SK-N-MC (cell line): Measurements from ENCODE around the gene CTDSP2.
A peak's percentile ranks its signal among the peaks of the same experiment; 100 is the strongest.

Experiments used
- DNase-seq: peaks from one replicate; pipeline ENCODE4 v3.0.0-alpha.2; 2011; ENCODE audit warnings: low read depth, low spot score
- H3K27ac ChIP-seq: fragments of 200-600 bp; sonication (generic); 2 replicates; pipeline ENCODE4 v1.5.1; 2016; ENCODE audit warnings: mixed run types
- H3K36me3 ChIP-seq: fragments of 200-600 bp; sonication (generic); 2 replicates; pipeline ENCODE4 v1.6.1; 2017; ENCODE audit warnings: antibody characterized with exemption, low read length, mixed read lengths; ENCODE audit not compliant: insufficient read depth
- H3K4me3 ChIP-seq: fragments of 200-600 bp; sonication (generic); 2 replicates; pipeline ENCODE4 v1.5.1; 2016
- H3K9ac ChIP-seq: fragments of 200-600 bp; sonication (generic); 2 replicates; pipeline ENCODE4 v1.8.0; 2017; ENCODE audit warnings: mixed run types, mixed read lengths; ENCODE audit not compliant: insufficient read length
- H3K9me3 ChIP-seq: fragments of 200-600 bp; sonication (generic); 2 replicates; pipeline ENCODE4 v1.6.1; 2017; ENCODE audit warnings: low read depth, mild to moderate bottlenecking, antibody characterized with exemption, low read length, moderate library complexity, mixed read lengths
- EZH2 ChIP-seq: fragments of 200-600 bp; sonication (generic); IDR thresholded peaks from one replicate; pipeline ENCODE4 v1.6.1; 2017; ENCODE audit warnings: antibody characterized with exemption
- FOXP2 ChIP-seq: optimal IDR thresholded peaks from 2 replicates; pipeline ENCODE3; 2011; ENCODE audit warnings: mild to moderate bottlenecking, moderate library complexity; ENCODE audit not compliant: insufficient read depth; ENCODE audit errors: extremely low read length, control extremely low read depth
- POLR2AphosphoS5 ChIP-seq: IDR thresholded peaks from 2 replicates; pipeline ENCODE4 v1.6.1; 2012; ENCODE audit warnings: mild to moderate bottlenecking, low read depth, low read length, borderline replicate concordance

The CTDSP2 gene

GRCh38 chr12:57869927-57870318 is 23.4 kb upstream of the CTDSP2 start:
- Histone ChIP-seq H3K9me3 (no peaks in the 10 kb centered on the region), H3K36me3 (no peaks in the 10 kb centered on the region), H3K27ac (peak overlapping the region; percentile 88), H3K9ac (peak overlapping the region; percentile 15), H3K4me3 (no peak overlapping the region)
- TF ChIP-seq FOXP2 = no peak
- no peak for TF ChIP-seq EZH2
- no peak for TF ChIP-seq POLR2AphosphoS5
- DNase-seq = no peak

GRCh38 chr12:57869298-57869926 is 22.9 kb upstream of the CTDSP2 start:
- no peak for DNase-seq
- TF ChIP-seq FOXP2 = no peak
- no peak for TF ChIP-seq EZH2
- no peak for TF ChIP-seq POLR2AphosphoS5

DNA sequence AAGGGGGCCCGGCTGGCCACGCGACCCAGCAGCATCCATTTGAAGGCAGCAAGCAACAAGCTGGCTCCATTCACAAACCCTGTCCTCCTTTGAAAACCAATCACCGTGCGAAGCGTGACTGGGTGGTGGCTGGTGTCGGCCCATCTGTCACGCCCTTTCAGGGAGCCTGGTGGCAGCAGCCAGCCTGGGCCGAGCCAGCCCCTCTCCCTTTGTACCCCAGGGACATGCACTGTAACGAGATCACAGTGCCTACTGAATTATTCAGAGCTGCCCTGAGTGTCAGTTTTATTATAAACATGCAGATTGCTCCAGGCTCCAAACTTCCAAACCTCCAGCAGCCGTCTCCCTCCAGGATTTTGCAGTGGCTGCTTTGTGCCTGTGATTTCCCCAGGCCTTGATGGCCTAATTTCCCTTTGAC is 22.3 kb upstream of the CTDSP2 start:
- peak; percentile 66 for DNase-seq
- peak overlapping the region; percentile 88 for H3K27ac ChIP-seq
- TF ChIP-seq POLR2AphosphoS5 (peak; percentile 36; the same call in 1 of the 2 replicates), FOXP2 (peak; percentile 56), EZH2 (no peak)
- peak overlapping the region; percentile 15 for H3K9ac ChIP-seq
- no peaks in the 10 kb centered on the region for H3K36me3 ChIP-seq
- H3K4me3 ChIP-seq = peak overlapping the region; percentile 61
- H3K9me3 ChIP-seq = no peaks in the 10 kb centered on the region

More at GRCh38 chr12:57869298-57869926, 22.9 kb upstream of the CTDSP2 start:
- peak overlapping the region; percentile 15 for H3K9ac ChIP-seq
- no peaks in the 10 kb centered on the region for H3K9me3 ChIP-seq
- H3K27ac ChIP-seq = peak overlapping the region; percentile 88
- H3K36me3 ChIP-seq = no peaks in the 10 kb centered on the region
- H3K4me3 ChIP-seq = peak overlapping the region; percentile 61

DNA sequence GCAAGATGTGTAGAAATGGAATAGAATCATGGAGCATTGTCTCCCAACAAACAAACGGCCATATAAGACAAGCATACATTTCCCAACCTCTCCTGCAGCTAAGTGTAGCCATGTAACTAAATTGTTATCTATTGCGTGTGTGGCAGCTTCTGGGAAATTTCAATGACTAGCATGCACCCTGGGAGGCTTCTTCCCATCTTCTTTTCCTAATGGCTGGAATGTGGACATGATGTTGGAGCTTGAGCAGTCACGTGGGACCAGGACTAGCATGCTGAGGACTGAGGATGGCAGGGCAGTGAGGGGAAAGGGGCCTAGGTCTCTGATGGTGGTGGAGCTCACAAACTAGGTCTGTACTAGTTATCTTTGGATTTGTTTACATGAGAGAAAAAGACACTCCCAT is 21.7 kb upstream of the CTDSP2 start:
- TF ChIP-seq POLR2AphosphoS5 = no peak
- TF ChIP-seq FOXP2 = no peak
- Histone ChIP-seq H3K9ac (no peak overlapping the region), H3K9me3 (no peaks in the 10 kb centered on the region), H3K4me3 (no peak overlapping the region), H3K27ac (peak overlapping the region; percentile 88), H3K36me3 (no peaks in the 10 kb centered on the region)
- DNase-seq = no peak

- Histone ChIP-seq H3K9ac (no peak overlapping the region), H3K36me3 (no peaks in the 10 kb centered on the region), H3K4me3 (no peak overlapping the region), H3K27ac (no peak overlapping the region), H3K9me3 (no peaks in the 10 kb centered on the region)
- no peak for TF ChIP-seq POLR2AphosphoS5
- no peak for TF ChIP-seq FOXP2
- no peak for TF ChIP-seq EZH2
- DNase-seq = no peak
Observed at GRCh38 chr12:57866308-57867019, 19.9 kb upstream of the CTDSP2 start.

DNA sequence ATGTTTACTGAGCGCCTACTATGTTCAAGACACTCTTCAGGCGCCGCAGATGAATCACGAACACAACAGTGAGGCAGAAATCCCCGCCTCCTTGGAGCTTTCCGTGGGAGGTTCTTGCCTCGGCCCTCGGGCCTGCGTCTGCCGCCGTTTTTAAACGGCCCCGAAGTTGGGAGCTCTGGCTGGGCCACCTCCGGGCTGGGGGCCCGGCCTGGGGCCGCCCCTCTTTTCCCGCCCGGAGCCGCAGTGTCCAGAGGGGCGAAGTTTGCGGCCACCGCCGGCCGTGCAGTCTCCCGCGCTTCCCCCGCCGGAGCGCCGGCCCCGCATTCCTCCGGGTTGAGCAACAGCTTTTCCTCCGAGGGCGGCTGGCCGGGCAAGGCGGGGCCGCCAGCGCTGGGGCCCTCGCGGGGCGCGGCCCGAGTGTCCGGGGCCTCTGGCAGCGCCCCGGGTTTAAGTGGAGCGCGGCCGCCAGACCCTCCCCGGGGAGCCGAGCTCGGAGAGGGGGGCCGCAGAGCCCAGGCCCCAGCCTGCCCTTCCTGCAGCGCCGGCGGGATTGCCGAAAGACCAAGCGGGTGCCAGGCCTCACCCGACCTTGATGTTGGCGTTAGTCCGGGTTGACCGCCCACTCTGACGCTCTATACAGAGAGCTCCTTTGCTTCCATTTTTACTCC is 18.7 kb upstream of the CTDSP2 start:
- H3K9me3 ChIP-seq = no peaks in the 10 kb centered on the region
- no peaks in the 10 kb centered on the region for H3K36me3 ChIP-seq
- TF ChIP-seq POLR2AphosphoS5 (peak; percentile 28), FOXP2 (no peak)
- H3K4me3 ChIP-seq = peak overlapping the region; percentile 71
- peak overlapping the region; percentile 77 for H3K9ac ChIP-seq
- peak overlapping the region; percentile 76 for H3K27ac ChIP-seq
- DNase-seq = no peak

DNA sequence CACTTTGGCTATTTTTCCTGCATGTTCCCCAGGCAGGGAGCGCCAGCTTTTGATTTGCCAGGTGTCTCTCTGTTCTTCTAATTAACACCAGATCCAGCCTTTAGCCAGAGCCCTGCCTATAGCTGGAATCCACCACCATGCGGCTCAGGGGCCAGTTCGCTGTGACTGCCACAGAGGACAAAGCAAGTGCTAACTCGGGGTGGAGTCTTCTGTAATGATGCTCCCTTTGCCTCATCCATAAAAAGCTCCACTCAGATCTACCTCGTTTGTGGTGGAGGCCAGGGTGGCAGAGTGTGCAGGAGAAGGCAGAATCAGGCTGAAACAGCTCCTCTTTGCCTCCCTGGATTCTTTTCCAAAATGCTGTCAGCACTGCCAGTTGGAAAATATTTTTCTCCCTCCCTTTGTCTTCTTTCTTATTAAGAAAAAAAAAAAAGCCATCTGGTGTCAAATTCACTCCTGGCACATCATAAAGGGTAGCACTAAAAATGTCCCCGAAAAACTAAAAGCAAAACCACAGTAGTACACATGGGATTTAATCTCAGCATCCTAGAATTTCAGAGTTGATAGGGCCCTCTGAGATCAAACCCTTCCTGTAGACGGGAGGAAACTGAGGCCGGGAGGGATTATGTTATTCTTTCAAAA is 18.0 kb upstream of the CTDSP2 start:
- Histone ChIP-seq H3K27ac (peak overlapping the region; percentile 76), H3K36me3 (no peaks in the 10 kb centered on the region), H3K9me3 (no peaks in the 10 kb centered on the region), H3K4me3 (peak overlapping the region; percentile 71), H3K9ac (peak overlapping the region; percentile 77)
- DNase-seq = no peak
- TF ChIP-seq EZH2 = no peak
- no peak; the same call in 1 of the 2 replicates for TF ChIP-seq POLR2AphosphoS5
- TF ChIP-seq FOXP2 = no peak

DNA sequence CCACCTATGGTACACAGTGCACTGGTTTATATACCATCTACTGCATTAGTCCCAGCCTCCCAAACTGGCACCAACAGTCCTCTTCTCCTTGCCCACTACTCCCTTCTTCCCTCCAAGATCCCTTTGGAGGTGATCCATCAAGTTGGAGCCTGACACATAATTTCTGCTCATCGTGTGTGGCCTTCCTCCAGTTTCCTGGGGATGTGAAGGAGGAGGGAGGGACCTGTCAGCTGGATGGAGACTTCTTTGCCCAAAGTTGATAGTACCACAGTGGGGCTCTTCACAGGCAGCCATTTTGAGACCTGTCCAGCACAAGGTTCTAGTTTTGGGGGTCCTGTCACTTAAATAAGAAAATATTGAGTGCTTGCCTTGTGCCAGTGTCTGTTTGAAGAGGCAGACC is 17.1 kb upstream of the CTDSP2 start:
- TF ChIP-seq FOXP2 = no peak
- no peak for TF ChIP-seq EZH2
- TF ChIP-seq POLR2AphosphoS5 = no peak
- Histone ChIP-seq H3K4me3 (no peak overlapping the region), H3K9me3 (no peaks in the 10 kb centered on the region), H3K9ac (no peak overlapping the region), H3K36me3 (no peaks in the 10 kb centered on the region), H3K27ac (no peak overlapping the region)
- DNase-seq = no peak
